Measurements from ENCODE around the gene OGFOD2. TPM values are rescaled to one million over a fixed set of nuclear protein-coding genes. Genes with fewer than 3 reads are reported as not detected.

Gene OGFOD2
- total and polyA plus RNA-seq, 9 of the 15 experiments (the other 6 are each of a cell fraction or from before 2014, with no cell fraction given) = 1.4 to 111 (median 18.5) TPM

GRCh38 chr12:122974892-122975789 is at the start of gene OGFOD2 (continued):
- TF ChIP-seq, protein P1, sequence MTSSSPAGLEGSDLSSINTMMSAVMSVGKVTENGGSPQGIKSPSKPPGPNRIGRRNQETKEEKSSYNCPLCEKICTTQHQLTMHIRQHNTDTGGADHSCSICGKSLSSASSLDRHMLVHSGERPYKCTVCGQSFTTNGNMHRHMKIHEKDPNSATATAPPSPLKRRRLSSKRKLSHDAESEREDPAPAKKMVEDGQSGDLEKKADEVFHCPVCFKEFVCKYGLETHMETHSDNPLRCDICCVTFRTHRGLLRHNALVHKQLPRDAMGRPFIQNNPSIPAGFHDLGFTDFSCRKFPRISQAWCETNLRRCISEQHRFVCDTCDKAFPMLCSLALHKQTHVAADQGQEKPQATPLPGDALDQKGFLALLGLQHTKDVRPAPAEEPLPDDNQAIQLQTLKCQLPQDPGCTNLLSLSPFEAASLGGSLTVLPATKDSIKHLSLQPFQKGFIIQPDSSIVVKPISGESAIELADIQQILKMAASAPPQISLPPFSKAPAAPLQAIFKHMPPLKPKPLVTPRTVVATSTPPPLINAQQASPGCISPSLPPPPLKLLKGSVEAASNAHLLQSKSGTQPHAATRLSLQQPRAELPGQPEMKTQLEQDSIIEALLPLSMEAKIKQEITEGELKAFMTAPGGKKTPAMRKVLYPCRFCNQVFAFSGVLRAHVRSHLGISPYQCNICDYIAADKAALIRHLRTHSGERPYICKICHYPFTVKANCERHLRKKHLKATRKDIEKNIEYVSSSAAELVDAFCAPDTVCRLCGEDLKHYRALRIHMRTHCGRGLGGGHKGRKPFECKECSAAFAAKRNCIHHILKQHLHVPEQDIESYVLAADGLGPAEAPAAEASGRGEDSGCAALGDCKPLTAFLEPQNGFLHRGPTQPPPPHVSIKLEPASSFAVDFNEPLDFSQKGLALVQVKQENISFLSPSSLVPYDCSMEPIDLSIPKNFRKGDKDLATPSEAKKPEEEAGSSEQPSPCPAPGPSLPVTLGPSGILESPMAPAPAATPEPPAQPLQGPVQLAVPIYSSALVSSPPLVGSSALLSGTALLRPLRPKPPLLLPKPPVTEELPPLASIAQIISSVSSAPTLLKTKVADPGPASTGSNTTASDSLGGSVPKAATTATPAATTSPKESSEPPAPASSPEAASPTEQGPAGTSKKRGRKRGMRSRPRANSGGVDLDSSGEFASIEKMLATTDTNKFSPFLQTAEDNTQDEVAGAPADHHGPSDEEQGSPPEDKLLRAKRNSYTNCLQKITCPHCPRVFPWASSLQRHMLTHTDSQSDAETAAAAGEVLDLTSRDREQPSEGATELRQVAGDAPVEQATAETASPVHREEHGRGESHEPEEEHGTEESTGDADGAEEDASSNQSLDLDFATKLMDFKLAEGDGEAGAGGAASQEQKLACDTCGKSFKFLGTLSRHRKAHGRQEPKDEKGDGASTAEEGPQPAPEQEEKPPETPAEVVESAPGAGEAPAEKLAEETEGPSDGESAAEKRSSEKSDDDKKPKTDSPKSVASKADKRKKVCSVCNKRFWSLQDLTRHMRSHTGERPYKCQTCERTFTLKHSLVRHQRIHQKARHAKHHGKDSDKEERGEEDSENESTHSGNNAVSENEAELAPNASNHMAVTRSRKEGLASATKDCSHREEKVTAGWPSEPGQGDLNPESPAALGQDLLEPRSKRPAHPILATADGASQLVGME (CRISPR knock-in tag; IDR thresholded peaks at IDR 0.05) = no peak
- TF ChIP-seq SMAD2 (IDR thresholded peaks at IDR 0.05; ENCODE audit: low read depth, low read length) = no peak
- TF ChIP-seq ZNF239 (CRISPR knock-in tag; IDR thresholded peaks at IDR 0.05) = no peak
- peak; percentile 17 for TF ChIP-seq ZNF197 (CRISPR knock-in tag; IDR thresholded peaks at IDR 0.05; ENCODE audit: low read depth)
- TF ChIP-seq, protein P2, sequence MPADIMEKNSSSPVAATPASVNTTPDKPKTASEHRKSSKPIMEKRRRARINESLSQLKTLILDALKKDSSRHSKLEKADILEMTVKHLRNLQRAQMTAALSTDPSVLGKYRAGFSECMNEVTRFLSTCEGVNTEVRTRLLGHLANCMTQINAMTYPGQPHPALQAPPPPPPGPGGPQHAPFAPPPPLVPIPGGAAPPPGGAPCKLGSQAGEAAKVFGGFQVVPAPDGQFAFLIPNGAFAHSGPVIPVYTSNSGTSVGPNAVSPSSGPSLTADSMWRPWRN (IDR thresholded peaks at IDR 0.05; ENCODE audit: low read depth) = no peak
- TF ChIP-seq THRAP3 (IDR thresholded peaks at IDR 0.05; ENCODE audit: borderline replicate concordance) = 0 out of 2 replicates have a peak, but pooled peaks have one; percentile 29
- peak; percentile 82; the same call in 1 of the 2 replicates for TF ChIP-seq ELF2 (CRISPR knock-in tag; IDR thresholded peaks at IDR 0.05)
- TF ChIP-seq NFXL1 (CRISPR knock-in tag; IDR thresholded peaks at IDR 0.05) = no peak
- no peak for TF ChIP-seq ETV6 (IDR thresholded peaks at IDR 0.05; ENCODE audit: borderline replicate concordance in 1 of 2, low read depth in 2 of 2, low read length in 1 of 2)
- TF ChIP-seq ETV6 (CRISPR knock-in tag; IDR thresholded peaks at IDR 0.05; ENCODE audit: borderline replicate concordance) = no peak
- 0 out of 2 replicates have a peak, but pooled peaks have one; percentile 7 for TF ChIP-seq ZNF263 (CRISPR knock-in tag; IDR thresholded peaks at IDR 0.05; ENCODE audit: borderline replicate concordance)
- TF ChIP-seq CBFB (CRISPR knock-in tag; IDR thresholded peaks at IDR 0.05) = peak; percentile 41; the same call in 1 of the 2 replicates
- no peak for TF ChIP-seq ERF (CRISPR knock-in tag; IDR thresholded peaks at IDR 0.05)
- no peak for TF ChIP-seq SNAPC5 (CRISPR knock-in tag; IDR thresholded peaks at IDR 0.05)
- no peak; the same call in 1 of the 2 replicates for TF ChIP-seq SMAD4 (CRISPR knock-in tag; conservative IDR thresholded peaks at IDR 0.05)
- TF ChIP-seq, protein P3, sequence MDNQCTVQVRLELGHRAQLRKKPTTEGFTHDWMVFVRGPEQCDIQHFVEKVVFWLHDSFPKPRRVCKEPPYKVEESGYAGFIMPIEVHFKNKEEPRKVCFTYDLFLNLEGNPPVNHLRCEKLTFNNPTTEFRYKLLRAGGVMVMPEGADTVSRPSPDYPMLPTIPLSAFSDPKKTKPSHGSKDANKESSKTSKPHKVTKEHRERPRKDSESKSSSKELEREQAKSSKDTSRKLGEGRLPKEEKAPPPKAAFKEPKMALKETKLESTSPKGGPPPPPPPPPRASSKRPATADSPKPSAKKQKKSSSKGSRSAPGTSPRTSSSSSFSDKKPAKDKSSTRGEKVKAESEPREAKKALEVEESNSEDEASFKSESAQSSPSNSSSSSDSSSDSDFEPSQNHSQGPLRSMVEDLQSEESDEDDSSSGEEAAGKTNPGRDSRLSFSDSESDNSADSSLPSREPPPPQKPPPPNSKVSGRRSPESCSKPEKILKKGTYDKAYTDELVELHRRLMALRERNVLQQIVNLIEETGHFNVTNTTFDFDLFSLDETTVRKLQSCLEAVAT (IDR thresholded peaks at IDR 0.05) = peak; percentile 21 to 70; a peak in 2 of 4 replicates
- TF ChIP-seq TFE3 (CRISPR knock-in tag; IDR thresholded peaks at IDR 0.05) = no peak

All from K562 (cell line).